Loucy (cell line): ENCODE results near the gene NRGN.

Experiments
- H2AFZ ChIP-seq: fragments of 200-600 bp; sonication (generic); 2 replicates; pipeline ENCODE4 v1.6.0; 2016; ENCODE audit warnings: antibody characterized with exemption, mild to moderate bottlenecking, low read length, moderate library complexity
- H3F3A ChIP-seq: fragments of 200-600 bp; 2 replicates; pipeline ENCODE4 v1.6.0; 2016; ENCODE audit warnings: antibody characterized with exemption, low read depth, mild to moderate bottlenecking
- H3K27me3 ChIP-seq: fragments of 200-600 bp; sonication (generic); 2 replicates; pipeline ENCODE4 v1.6.1; 2014; ENCODE audit warnings: low read length, mild to moderate bottlenecking; ENCODE audit not compliant: insufficient read depth, poor library complexity, severe bottlenecking
- H3K36me3 ChIP-seq: fragments of 200-600 bp; sonication (generic); 2 replicates; pipeline ENCODE4 v1.6.1; 2016; ENCODE audit warnings: low read length; ENCODE audit not compliant: insufficient read depth
- H3K4me1 ChIP-seq: fragments of 200-600 bp; sonication (generic); 2 replicates; pipeline ENCODE4 v1.5.1; 2014; ENCODE audit warnings: low read length, mild to moderate bottlenecking; ENCODE audit not compliant: insufficient read depth, poor library complexity, severe bottlenecking
- H3K4me2 ChIP-seq: fragments of 200-600 bp; sonication (generic); 2 replicates; pipeline ENCODE4 v1.6.0; 2014; ENCODE audit warnings: antibody characterized with exemption, low read length, low read depth, mild to moderate bottlenecking; ENCODE audit not compliant: poor library complexity, severe bottlenecking
- H3K4me3 ChIP-seq: fragments of 200-600 bp; sonication (generic); 2 replicates; pipeline ENCODE4 v1.5.1; 2014; ENCODE audit warnings: low read length, mild to moderate bottlenecking, mixed read lengths; ENCODE audit not compliant: poor library complexity, severe bottlenecking
- H3K79me2 ChIP-seq: fragments of 200-600 bp; sonication (generic); 2 replicates; pipeline ENCODE4 v1.6.1; 2014; ENCODE audit warnings: low read length; ENCODE audit not compliant: insufficient read depth
- H3K9ac ChIP-seq: fragments of 200-600 bp; sonication (generic); 2 replicates; pipeline ENCODE4 v1.6.0; 2014; ENCODE audit warnings: mild to moderate bottlenecking, low read depth, low read length, moderate library complexity; ENCODE audit not compliant: poor library complexity, severe bottlenecking
- H3K9me2 ChIP-seq: fragments of 200-600 bp; sonication (generic); replicated peaks from 2 replicates; pipeline ENCODE4 v1.6.1; 2016; ENCODE audit warnings: low read depth, low read length, mixed read lengths
- H3K9me3 ChIP-seq: fragments of 200-600 bp; sonication (generic); 2 replicates; pipeline ENCODE4 v1.6.1; 2014; ENCODE audit warnings: mild to moderate bottlenecking, antibody characterized with exemption, low read length, low read depth; ENCODE audit not compliant: insufficient read depth
- H4K20me1 ChIP-seq: fragments of 200-600 bp; sonication (generic); 2 replicates; pipeline ENCODE4 v1.6.0; 2014; ENCODE audit warnings: antibody characterized with exemption, low read length, mild to moderate bottlenecking; ENCODE audit not compliant: insufficient read depth, poor library complexity, severe bottlenecking
- EZH2phosphoT487 ChIP-seq: fragments of 200-600 bp; IDR thresholded peaks from 2 replicates; pipeline ENCODE4 v1.6.1; 2018; ENCODE audit warnings: antibody characterized with exemption, mild to moderate bottlenecking, moderate library complexity, borderline replicate concordance
- TF ChIP-seq, protein P1 (sequence below): fragments of 200-600 bp; sonication (generic); conservative IDR thresholded peaks from 2 replicates; pipeline ENCODE4 v1.5.1; 2014; ENCODE audit warnings: mild to moderate bottlenecking, antibody characterized with exemption, low read length

The NRGN gene

DNA sequence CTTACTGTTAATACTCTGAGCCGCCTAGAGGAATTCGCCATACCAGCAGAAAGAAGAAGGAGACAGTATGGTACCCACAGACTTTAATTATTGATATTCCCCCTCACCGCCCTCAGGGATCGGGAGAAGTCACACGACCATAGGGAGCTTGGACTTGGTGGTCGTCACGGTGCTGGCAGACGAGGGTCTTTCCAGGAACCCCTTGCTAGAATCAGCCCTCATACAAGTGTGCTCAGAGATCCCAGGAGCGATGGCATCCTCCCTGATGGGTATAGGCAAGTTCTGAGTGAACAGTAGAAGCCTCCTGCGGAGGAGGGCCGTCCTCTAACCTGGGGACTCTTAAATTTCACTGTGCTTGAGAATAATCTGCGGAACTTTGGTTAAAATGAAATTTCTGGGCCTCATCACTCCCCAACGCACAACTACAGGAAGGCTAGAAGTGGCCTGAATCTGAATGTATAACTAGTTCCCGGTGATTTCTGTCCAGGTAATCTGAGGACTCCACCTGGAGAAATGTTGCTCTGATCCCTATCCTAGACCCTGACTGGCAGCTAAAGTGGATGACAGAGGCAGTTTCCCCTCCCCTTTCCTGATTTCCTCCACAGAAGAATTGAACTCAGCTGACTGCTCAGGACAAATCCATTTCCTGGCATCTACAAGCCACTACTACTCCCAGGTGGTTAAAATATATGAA is 7.8 kb downstream of the NRGN start:
- H3K9me2 ChIP-seq, result no peaks in the 10 kb centered on the region
- no peak overlapping the region for H2AFZ ChIP-seq
- no peak overlapping the region for H3K4me2 ChIP-seq
- no peak overlapping the region for H3K9ac ChIP-seq
- no peaks in the 10 kb centered on the region for H3K9me3 ChIP-seq
- H3K4me1 ChIP-seq, result no peaks in the 10 kb centered on the region
- H3K36me3 ChIP-seq, result no peaks in the 10 kb centered on the region
- H3K27me3 ChIP-seq, result no peaks in the 10 kb centered on the region
- no peak for TF ChIP-seq EZH2phosphoT487
- TF ChIP-seq, protein P1, sequence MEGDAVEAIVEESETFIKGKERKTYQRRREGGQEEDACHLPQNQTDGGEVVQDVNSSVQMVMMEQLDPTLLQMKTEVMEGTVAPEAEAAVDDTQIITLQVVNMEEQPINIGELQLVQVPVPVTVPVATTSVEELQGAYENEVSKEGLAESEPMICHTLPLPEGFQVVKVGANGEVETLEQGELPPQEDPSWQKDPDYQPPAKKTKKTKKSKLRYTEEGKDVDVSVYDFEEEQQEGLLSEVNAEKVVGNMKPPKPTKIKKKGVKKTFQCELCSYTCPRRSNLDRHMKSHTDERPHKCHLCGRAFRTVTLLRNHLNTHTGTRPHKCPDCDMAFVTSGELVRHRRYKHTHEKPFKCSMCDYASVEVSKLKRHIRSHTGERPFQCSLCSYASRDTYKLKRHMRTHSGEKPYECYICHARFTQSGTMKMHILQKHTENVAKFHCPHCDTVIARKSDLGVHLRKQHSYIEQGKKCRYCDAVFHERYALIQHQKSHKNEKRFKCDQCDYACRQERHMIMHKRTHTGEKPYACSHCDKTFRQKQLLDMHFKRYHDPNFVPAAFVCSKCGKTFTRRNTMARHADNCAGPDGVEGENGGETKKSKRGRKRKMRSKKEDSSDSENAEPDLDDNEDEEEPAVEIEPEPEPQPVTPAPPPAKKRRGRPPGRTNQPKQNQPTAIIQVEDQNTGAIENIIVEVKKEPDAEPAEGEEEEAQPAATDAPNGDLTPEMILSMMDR, result no peak
- H3F3A ChIP-seq, result no peaks in the 10 kb centered on the region
- no peak overlapping the region for H3K4me3 ChIP-seq
- H4K20me1 ChIP-seq, result no peaks in the 10 kb centered on the region
- H3K79me2 ChIP-seq, result no peaks in the 10 kb centered on the region

DNA sequence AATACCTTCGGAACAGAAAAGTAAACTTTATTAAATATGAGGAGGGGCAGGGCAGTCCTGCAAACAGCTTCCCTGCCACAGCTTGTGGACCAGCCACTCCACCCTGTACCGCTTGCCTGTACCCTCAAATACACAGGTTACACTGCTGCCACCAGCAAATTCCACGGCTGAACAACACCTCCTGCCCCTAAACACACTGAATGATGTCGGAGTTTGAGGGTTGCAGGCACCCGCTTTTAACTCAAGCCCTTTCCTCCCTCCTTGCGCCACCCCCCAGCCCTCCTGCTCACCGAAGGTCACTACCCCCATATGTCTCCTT is 8.3 kb downstream of the NRGN start:
- Histone ChIP-seq H3K4me2 (no peak overlapping the region), H3K27me3 (no peaks in the 10 kb centered on the region), H3K4me3 (no peak overlapping the region), H4K20me1 (no peaks in the 10 kb centered on the region), H3K9me2 (no peaks in the 10 kb centered on the region), H3K9ac (no peak overlapping the region), H3K9me3 (no peaks in the 10 kb centered on the region), H3K79me2 (no peaks in the 10 kb centered on the region), H3K4me1 (no peaks in the 10 kb centered on the region), H3F3A (no peaks in the 10 kb centered on the region), H3K36me3 (no peaks in the 10 kb centered on the region), H2AFZ (no peak overlapping the region)
- no peak for TF ChIP-seq EZH2phosphoT487
- TF ChIP-seq, protein P1, result no peak

DNA sequence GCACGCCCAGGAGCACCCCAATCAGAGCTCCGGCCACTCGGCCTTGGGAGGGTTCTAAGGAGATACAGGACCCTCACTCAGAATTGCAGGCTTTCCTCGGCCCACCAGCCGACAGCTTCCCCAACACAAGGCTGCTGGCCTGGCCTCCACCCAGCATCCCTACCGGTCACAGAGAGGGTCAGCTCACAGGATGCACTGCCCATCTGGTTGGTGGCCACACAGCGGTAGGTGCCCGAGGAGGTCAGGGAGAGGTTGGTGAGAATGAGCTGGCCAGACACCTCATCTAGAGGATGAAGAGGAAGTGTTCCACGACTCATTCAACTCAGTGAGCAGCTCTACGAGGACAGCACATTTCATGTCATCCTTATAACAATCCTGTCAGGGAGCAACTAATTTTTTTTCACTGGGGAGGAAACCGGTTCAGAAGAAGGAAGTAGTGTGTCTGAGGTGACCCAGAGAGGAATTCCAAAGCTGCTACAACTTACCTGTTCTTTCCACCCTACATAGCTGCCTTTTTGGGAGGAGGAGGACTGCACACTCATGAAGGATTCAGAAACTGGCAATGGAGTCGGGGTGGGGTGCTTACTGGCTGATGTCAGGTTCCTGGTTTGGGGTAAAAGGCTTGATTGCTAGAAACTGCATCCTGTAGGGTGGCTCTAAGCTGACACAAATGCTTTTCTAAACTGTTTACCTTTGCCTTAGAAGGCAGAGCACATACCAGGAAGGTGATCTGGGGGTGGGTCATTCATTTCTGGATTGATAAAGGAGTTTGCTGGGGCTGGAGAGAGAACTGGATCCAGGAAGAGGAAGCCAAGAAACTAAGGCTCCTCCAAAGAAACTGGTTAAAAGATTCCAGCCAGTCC is 9.0 kb downstream of the NRGN start:
- H3K79me2 ChIP-seq, result no peaks in the 10 kb centered on the region
- no peaks in the 10 kb centered on the region for H3K36me3 ChIP-seq
- no peaks in the 10 kb centered on the region for H3K9me3 ChIP-seq
- no peaks in the 10 kb centered on the region for H4K20me1 ChIP-seq
- no peak overlapping the region for H3K4me3 ChIP-seq
- no peak for TF ChIP-seq EZH2phosphoT487
- TF ChIP-seq, protein P1, result no peak
- no peak overlapping the region for H2AFZ ChIP-seq
- no peaks in the 10 kb centered on the region for H3K9me2 ChIP-seq
- no peaks in the 10 kb centered on the region for H3K4me1 ChIP-seq
- H3K9ac ChIP-seq, result no peak overlapping the region
- no peaks in the 10 kb centered on the region for H3F3A ChIP-seq
- H3K4me2 ChIP-seq, result no peak overlapping the region
- H3K27me3 ChIP-seq, result no peaks in the 10 kb centered on the region
